HEK293 (cell line): ENCODE results near the gene PXDC1.
"Not testable (repeated sequence)": the region's sequence is repeated elsewhere in the genome, so short reads cannot be mapped to it uniquely, and the experiment has no call there.

Experiments
- CTCF ChIA-PET: fragments of 350-600 bp; formaldehyde crosslinking; extraction: SDS; loops from one replicate; lab custom pipeline; 2021; ENCODE audit warnings: antibody characterized with exemption; lab: Yijun Ruan, JAX
- POLR2A ChIA-PET: fragments of 300-600 bp; formaldehyde crosslinking; extraction: SDS; loops from one replicate; lab custom pipeline; 2020; ENCODE audit warnings: antibody characterized with exemption, inconsistent platforms; lab: Yijun Ruan, JAX
- H3K27ac ChIP-seq: fragments of 200-500 bp; sonication (Bioruptor generic); 2 replicates; pipeline ENCODE4 v1.5.1; 2014; ENCODE audit warnings: low read depth, low read length, control low read depth, inconsistent platforms; ENCODE audit errors: extremely low read depth
- H3K36me3 ChIP-seq, 2 experiments: fragments of 200-500 bp in 1 of 2; sonication (Bioruptor generic) in 1 of 2; 1 replicate in 1 of 2; 2 replicates in 1 of 2; pipeline ENCODE4 v1.5.1; 2014 to 2017; ENCODE audit warnings: inconsistent platforms in 2 of 2, low read length in 2 of 2; ENCODE audit not compliant: control insufficient read depth in 2 of 2, insufficient read depth in 1 of 2
- H3K4me1 ChIP-seq: fragments of 200-500 bp; sonication (Bioruptor generic); 2 replicates; pipeline ENCODE4 v1.5.1; 2014; ENCODE audit warnings: mild to moderate bottlenecking, low read length, inconsistent platforms; ENCODE audit not compliant: control insufficient read depth, insufficient read depth
- H3K4me3 ChIP-seq: 2 replicates; pipeline ENCODE4 v1.5.1; 2011; ENCODE audit warnings: low read depth, mild to moderate bottlenecking, control low read depth, low read length, moderate library complexity
- H3K9me3 ChIP-seq: fragments of 200-500 bp; sonication (Bioruptor generic); 2 replicates; pipeline ENCODE4 v1.5.1; 2014; ENCODE audit warnings: low read depth, low read length, inconsistent platforms; ENCODE audit not compliant: control insufficient read depth, insufficient read depth
- HOXA7 ChIP-seq: sonication (generic); formaldehyde crosslinking; IDR thresholded peaks from 2 replicates; pipeline ENCODE4 v1.8.1; 2022; ENCODE audit warnings: missing genetic modification reagents, borderline replicate concordance
- KLF8 ChIP-seq: fragments of 450-650 bp; formaldehyde crosslinking; IDR thresholded peaks from 2 replicates; pipeline ENCODE4 v1.5.1; 2016; ENCODE audit warnings: missing biosample characterization, missing genetic modification characterization
- REST ChIP-seq: fragments of 450-650 bp; formaldehyde crosslinking; IDR thresholded peaks from 2 replicates; pipeline ENCODE4 v1.5.1; 2016; ENCODE audit warnings: missing biosample characterization, missing genetic modification characterization
- ZBTB17 ChIP-seq: fragments of 450-650 bp; formaldehyde crosslinking; IDR thresholded peaks from 2 replicates; pipeline ENCODE4 v1.5.1; 2016; ENCODE audit warnings: missing biosample characterization, missing genetic modification characterization
- ZBTB49 ChIP-seq: fragments of 450-650 bp; formaldehyde crosslinking; IDR thresholded peaks from 2 replicates; pipeline ENCODE4 v1.5.1; 2016; ENCODE audit warnings: missing biosample characterization, missing genetic modification characterization, low read depth
- ZFP37 ChIP-seq: fragments of 450-650 bp; formaldehyde crosslinking; IDR thresholded peaks from 2 replicates; pipeline ENCODE4 v1.5.1; 2016; ENCODE audit warnings: missing biosample characterization, missing genetic modification characterization
- ZNF174 ChIP-seq: fragments of 450-650 bp; formaldehyde crosslinking; IDR thresholded peaks from 2 replicates; pipeline ENCODE4 v1.5.0; 2017; ENCODE audit warnings: missing biosample characterization, mild to moderate bottlenecking, missing genetic modification characterization
- ZNF184 ChIP-seq: fragments of 450-650 bp; IDR thresholded peaks from 2 replicates; pipeline ENCODE4 v1.5.1; 2018; ENCODE audit warnings: missing biosample characterization, mild to moderate bottlenecking, missing genetic modification characterization
- ZNF202 ChIP-seq: fragments of 450-650 bp; formaldehyde crosslinking; IDR thresholded peaks from 2 replicates; pipeline ENCODE4 v1.5.1; 2016; ENCODE audit warnings: missing biosample characterization, missing genetic modification characterization, borderline replicate concordance
- ZNF223 ChIP-seq: fragments of 450-650 bp; formaldehyde crosslinking; IDR thresholded peaks from 2 replicates; pipeline ENCODE4 v1.5.1; 2016; ENCODE audit warnings: missing biosample characterization, missing genetic modification characterization
- ZNF335 ChIP-seq: fragments of 450-650 bp; formaldehyde crosslinking; conservative IDR thresholded peaks from 2 replicates; pipeline ENCODE4 v1.5.1; 2016; ENCODE audit warnings: missing biosample characterization, missing genetic modification characterization
- ZNF404 ChIP-seq: fragments of 450-650 bp; formaldehyde crosslinking; IDR thresholded peaks from 2 replicates; pipeline ENCODE4 v1.5.1; 2017; ENCODE audit warnings: missing biosample characterization, missing genetic modification characterization
- ZNF473 ChIP-seq: fragments of 450-650 bp; formaldehyde crosslinking; IDR thresholded peaks from 2 replicates; pipeline ENCODE4 v1.5.1; 2017; ENCODE audit warnings: missing biosample characterization, missing genetic modification characterization
- ZNF629 ChIP-seq: fragments of 450-650 bp; formaldehyde crosslinking; IDR thresholded peaks from 2 replicates; pipeline ENCODE4 v1.5.1; 2017; ENCODE audit warnings: missing biosample characterization, missing genetic modification characterization
- ZNF664 ChIP-seq: fragments of 450-650 bp; formaldehyde crosslinking; IDR thresholded peaks from 2 replicates; pipeline ENCODE4 v1.5.1; 2016; ENCODE audit warnings: missing biosample characterization, missing genetic modification characterization
- ZNF791 ChIP-seq: fragments of 450-650 bp; formaldehyde crosslinking; IDR thresholded peaks from 2 replicates; pipeline ENCODE4 v1.5.1; 2016; ENCODE audit warnings: missing biosample characterization, missing genetic modification characterization
- ZNF830 ChIP-seq: fragments of 450-650 bp; IDR thresholded peaks from 2 replicates; pipeline ENCODE4 v1.5.0; 2018; ENCODE audit warnings: missing biosample characterization, missing genetic modification characterization, low read depth, mild to moderate bottlenecking, moderate library complexity

Gene PXDC1

GRCh38 chr6:3773678-3774298, 22.3 kb upstream of the PXDC1 start:
- Histone ChIP-seq H3K36me3 (no peaks in the 10 kb centered on the region), H3K4me3 (no peak overlapping the region), H3K9me3 (no peaks in the 10 kb centered on the region), H3K4me1 (no peaks in the 10 kb centered on the region), H3K27ac (no peak overlapping the region)
- ChIA-PET POLR2A (no interaction called here), CTCF (interaction anchor here (0.6 kb wide), 2 partner anchors 234 to 437 kb away, joined by 3 to 4 read pairs; no protein-coding TSS in a partner anchor)
- TF ChIP-seq REST (tag by site-specific recombination): no peak
- no peak for TF ChIP-seq ZNF473 (tag by site-specific recombination)
- no peak for TF ChIP-seq ZBTB49 (tag by site-specific recombination)
- TF ChIP-seq HOXA7: no peak
- TF ChIP-seq ZNF223 (tag by site-specific recombination): no peak
- no peak for TF ChIP-seq ZNF830
- TF ChIP-seq ZNF202 (tag by site-specific recombination): no peak
- TF ChIP-seq ZNF629: no peak
- TF ChIP-seq ZNF174 (tag by site-specific recombination): no peak
- no peak for TF ChIP-seq ZNF664
- no peak for TF ChIP-seq ZNF791 (tag by site-specific recombination)
- no peak for TF ChIP-seq ZNF404 (tag by site-specific recombination)
- no peak for TF ChIP-seq ZNF184 (tag by site-specific recombination)

GRCh38 chr6:3772127-3772999, 20.9 kb upstream of the PXDC1 start:
- POLR2A ChIA-PET: interaction anchor here (1.1 to 1.4 kb wide), 2 partner anchors 37 to 526 kb away, joined by 3 read pairs; no protein-coding TSS in a partner anchor
- CTCF ChIA-PET: interaction anchor here (0.8 to 1.2 kb wide), 5 partner anchors 16 to 218 kb away, joined by 3 to 5 read pairs (median 3); partner anchors contain the start of gene FAM50B
- H3K4me1 ChIP-seq, H3K4me3 ChIP-seq, H3K9me3 ChIP-seq, H3K27ac ChIP-seq, H3K36me3 ChIP-seq: not testable (repeated sequence)

- Histone ChIP-seq H3K9me3 (no peaks in the 10 kb centered on the region), H3K27ac (no peak overlapping the region), H3K4me1 (no peaks in the 10 kb centered on the region), H3K4me3 (no peak overlapping the region), H3K36me3 (no peaks in the 10 kb centered on the region)
- TF ChIP-seq KLF8 (tag by site-specific recombination): no peak
- TF ChIP-seq ZNF335: no peak
- TF ChIP-seq ZBTB17 (tag by site-specific recombination): no peak
- TF ChIP-seq ZNF830: no peak
- TF ChIP-seq ZFP37 (tag by site-specific recombination): no peak
- CTCF ChIA-PET: interaction anchor here (0.8 kb wide), 1 partner anchor 161 kb away, joined by 3 read pairs; no protein-coding TSS in a partner anchor
- POLR2A ChIA-PET: interaction anchor here (1.1 to 1.4 kb wide), 2 partner anchors 37 to 525 kb away, joined by 3 read pairs; no protein-coding TSS in a partner anchor
Observed at GRCh38 chr6:3771407-3772011, 20.0 kb upstream of the PXDC1 start.
